ENCODE results near the gene EOGT. TPM values are rescaled to one million over a fixed set of nuclear protein-coding genes. Genes with fewer than 3 reads are reported as not detected.

Gene EOGT
- total and polyA plus RNA-seq, 10 of the 15 experiments (the other 5 are each of a cell fraction or from before 2014, with no cell fraction given): 3.5 to 16.5 (median 8.3) TPM

GRCh38 chr3:69032142-69032541 lies 18.7 kb upstream of the EOGT start:
- ChIA-PET CTCF (interaction anchor here (0.7 to 1.2 kb wide), 4 partner anchors 22 to 94 kb away, joined by 3 to 5 read pairs (median 3); no protein-coding TSS in a partner anchor), RAD21 (ENCODE audit: unreplicated experiment) (no interaction called here), POLR2A (interaction anchor here (1.3 kb wide), 1 partner anchor 54 kb away, joined by 4 read pairs; no protein-coding TSS in a partner anchor), SMC1A (ENCODE audit: uncharacterized antibody, unreplicated experiment) (interaction anchor here (0.8 to 2.3 kb wide), 4 partner anchors 12 to 89 kb away, joined by 3 to 12 read pairs (median 4); no protein-coding TSS in a partner anchor)
- Histone ChIP-seq H3K27ac (ENCODE audit: control insufficient read depth, insufficient read depth) (no peak overlapping the region), H3K4me3 (no peak overlapping the region), H3K9ac (ENCODE audit: control insufficient read depth, insufficient read depth, low read length) (no peak overlapping the region), H3K79me2 (ENCODE audit: control insufficient read depth, insufficient read depth, low read length) (no peaks in the 10 kb centered on the region), H2AFZ (ENCODE audit: control insufficient read depth, low read depth, low read length) (no peak overlapping the region), H3K9me3 (replicated peaks; ENCODE audit: control insufficient read depth, insufficient read depth, low read length) (no peaks in the 10 kb centered on the region), H3K4me1 (ENCODE audit: control insufficient read depth, insufficient read depth, low read length) (no peaks in the 10 kb centered on the region), H3K4me2 (ENCODE audit: control insufficient read depth, insufficient read depth) (no peak overlapping the region), H3K36me3 (ENCODE audit: control insufficient read depth in 2 of 2, insufficient read depth in 2 of 2, low read length in 1 of 2) (peaks cover 0 to 40% of the 10 kb centered on the region in 2 experiments), H3K27me3 (replicated peaks in 1 of 2; ENCODE audit: control insufficient read depth in 2 of 2, insufficient read depth in 2 of 2, low read length in 1 of 2) (no peaks in the 10 kb centered on the region), H4K20me1 (ENCODE audit: control insufficient read depth, insufficient read depth) (no peaks in the 10 kb centered on the region)
- intact Hi-C loops (cut with micrococcal nuclease; ENCODE audit: unreplicated experiment): no loop called here
- 100% methylated on average over 2 of the region's 2 CpGs for WGBS (ENCODE audit: insufficient coverage, insufficient replicate concordance, low lambda C conversion rate, missing lambda C conversion rate)
- FAIRE-seq: no peak
- no TSS peak for BruUV-seq (replicated peaks)
- no peak for DNase-seq (ENCODE audit: low read depth, low spot score)
- ATAC-seq: no peak
- in situ Hi-C loops (cut with MboI): no loop called here
- TF ChIP-seq HCFC1 (IDR thresholded peaks at IDR 0.05; ENCODE audit: low read length): no peak
- no peak for TF ChIP-seq ASH2L (IDR thresholded peaks at IDR 0.05; ENCODE audit: borderline replicate concordance, low read depth)
- TF ChIP-seq, protein P1, sequence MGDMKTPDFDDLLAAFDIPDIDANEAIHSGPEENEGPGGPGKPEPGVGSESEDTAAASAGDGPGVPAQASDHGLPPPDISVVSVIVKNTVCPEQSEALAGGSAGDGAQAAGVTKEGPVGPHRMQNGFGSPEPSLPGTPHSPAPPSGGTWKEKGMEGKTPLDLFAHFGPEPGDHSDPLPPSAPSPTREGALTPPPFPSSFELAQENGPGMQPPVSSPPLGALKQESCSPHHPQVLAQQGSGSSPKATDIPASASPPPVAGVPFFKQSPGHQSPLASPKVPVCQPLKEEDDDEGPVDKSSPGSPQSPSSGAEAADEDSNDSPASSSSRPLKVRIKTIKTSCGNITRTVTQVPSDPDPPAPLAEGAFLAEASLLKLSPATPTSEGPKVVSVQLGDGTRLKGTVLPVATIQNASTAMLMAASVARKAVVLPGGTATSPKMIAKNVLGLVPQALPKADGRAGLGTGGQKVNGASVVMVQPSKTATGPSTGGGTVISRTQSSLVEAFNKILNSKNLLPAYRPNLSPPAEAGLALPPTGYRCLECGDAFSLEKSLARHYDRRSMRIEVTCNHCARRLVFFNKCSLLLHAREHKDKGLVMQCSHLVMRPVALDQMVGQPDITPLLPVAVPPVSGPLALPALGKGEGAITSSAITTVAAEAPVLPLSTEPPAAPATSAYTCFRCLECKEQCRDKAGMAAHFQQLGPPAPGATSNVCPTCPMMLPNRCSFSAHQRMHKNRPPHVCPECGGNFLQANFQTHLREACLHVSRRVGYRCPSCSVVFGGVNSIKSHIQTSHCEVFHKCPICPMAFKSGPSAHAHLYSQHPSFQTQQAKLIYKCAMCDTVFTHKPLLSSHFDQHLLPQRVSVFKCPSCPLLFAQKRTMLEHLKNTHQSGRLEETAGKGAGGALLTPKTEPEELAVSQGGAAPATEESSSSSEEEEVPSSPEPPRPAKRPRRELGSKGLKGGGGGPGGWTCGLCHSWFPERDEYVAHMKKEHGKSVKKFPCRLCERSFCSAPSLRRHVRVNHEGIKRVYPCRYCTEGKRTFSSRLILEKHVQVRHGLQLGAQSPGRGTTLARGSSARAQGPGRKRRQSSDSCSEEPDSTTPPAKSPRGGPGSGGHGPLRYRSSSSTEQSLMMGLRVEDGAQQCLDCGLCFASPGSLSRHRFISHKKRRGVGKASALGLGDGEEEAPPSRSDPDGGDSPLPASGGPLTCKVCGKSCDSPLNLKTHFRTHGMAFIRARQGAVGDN (IDR thresholded peaks at IDR 0.05): no peak
- no peak for TF ChIP-seq ATF2 (IDR thresholded peaks at IDR 0.05; ENCODE audit: low read length)
- TF ChIP-seq CEBPB (IDR thresholded peaks at IDR 0.05; ENCODE audit: borderline replicate concordance in 1 of 2, low read depth in 2 of 2, low read length in 2 of 2): no peak
- TF ChIP-seq, protein P2, sequence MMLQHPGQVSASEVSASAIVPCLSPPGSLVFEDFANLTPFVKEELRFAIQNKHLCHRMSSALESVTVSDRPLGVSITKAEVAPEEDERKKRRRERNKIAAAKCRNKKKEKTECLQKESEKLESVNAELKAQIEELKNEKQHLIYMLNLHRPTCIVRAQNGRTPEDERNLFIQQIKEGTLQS (IDR thresholded peaks at IDR 0.05; ENCODE audit: borderline replicate concordance, extremely low read depth, low read depth, low read length): no peak
- no peak for TF ChIP-seq IRF5 (IDR thresholded peaks at IDR 0.05; ENCODE audit: borderline replicate concordance)
- TF ChIP-seq POLR2AphosphoS5 (IDR thresholded peaks at IDR 0.05; ENCODE audit: low read length): no peak
- TF ChIP-seq IRF3 (IDR thresholded peaks at IDR 0.05): no peak
- TF ChIP-seq KAT2A (conservative IDR thresholded peaks at IDR 0.05; ENCODE audit: control insufficient read depth, low read depth, low read length): no peak
- TF ChIP-seq E2F8 (IDR thresholded peaks at IDR 0.05; ENCODE audit: low read depth, partially characterized antibody): no peak
- TF ChIP-seq SREBF2 (IDR thresholded peaks at IDR 0.05; ENCODE audit: low read length): no peak
- no peak for TF ChIP-seq TCF7 (IDR thresholded peaks at IDR 0.05; ENCODE audit: borderline replicate concordance)

All from GM12878 (cell line).